HL-60 (cell line): ENCODE data around the gene IGFN1.

Source experiments
- CTCF ChIP-seq: IDR thresholded peaks from one replicate; pipeline ENCODE4 v1.5.1; 2011; ENCODE audit warnings: low read length, control low read depth, inconsistent platforms; ENCODE audit not compliant: insufficient read depth
- GABPA ChIP-seq: IDR thresholded peaks from 2 replicates; pipeline ENCODE4 v1.6.1; 2012; ENCODE audit warnings: low read depth
- POLR2AphosphoS5 ChIP-seq: IDR thresholded peaks from 2 replicates; pipeline ENCODE4 v1.6.1; 2012; ENCODE audit warnings: low read depth
- REST ChIP-seq: IDR thresholded peaks from 2 replicates; pipeline ENCODE4 v1.6.1; 2012; ENCODE audit warnings: low read depth; ENCODE audit not compliant: insufficient replicate concordance

GRCh38 chr1:201185123-201185453 lies 5.5 kb upstream of the IGFN1 start:
- no peak for TF ChIP-seq CTCF
- TF ChIP-seq REST = no peak
- TF ChIP-seq GABPA = no peak
- TF ChIP-seq POLR2AphosphoS5 = no peak
